ENCODE data around the gene DOK7.

GRCh38 chr4:3442460-3442958 is 20.6 kb upstream of the DOK7 start:
- TF ChIP-seq POLR2A (IDR thresholded peaks at IDR 0.05), result no peak
- TF ChIP-seq POLR2AphosphoS5 (IDR thresholded peaks at IDR 0.05), result no peak
- TF ChIP-seq CTCF (IDR thresholded peaks at IDR 0.05), result no peak
